NCI-H187 (cell line): ENCODE data around the gene DOP1B.
"Not testable (repeated sequence)": the region's sequence is repeated elsewhere in the genome, so short reads cannot be mapped to it uniquely, and the experiment has no call there.

Experiments used
- DNase-seq, 2 experiments: peaks; one replicate each; lab custom pipeline; 2025; lab: John Stamatoyannopoulos, UW

Gene DOP1B

GRCh38 chr21:36171336-36171735 lies 14.7 kb downstream of the DOP1B start:
- no peak for DNase-seq

DNA sequence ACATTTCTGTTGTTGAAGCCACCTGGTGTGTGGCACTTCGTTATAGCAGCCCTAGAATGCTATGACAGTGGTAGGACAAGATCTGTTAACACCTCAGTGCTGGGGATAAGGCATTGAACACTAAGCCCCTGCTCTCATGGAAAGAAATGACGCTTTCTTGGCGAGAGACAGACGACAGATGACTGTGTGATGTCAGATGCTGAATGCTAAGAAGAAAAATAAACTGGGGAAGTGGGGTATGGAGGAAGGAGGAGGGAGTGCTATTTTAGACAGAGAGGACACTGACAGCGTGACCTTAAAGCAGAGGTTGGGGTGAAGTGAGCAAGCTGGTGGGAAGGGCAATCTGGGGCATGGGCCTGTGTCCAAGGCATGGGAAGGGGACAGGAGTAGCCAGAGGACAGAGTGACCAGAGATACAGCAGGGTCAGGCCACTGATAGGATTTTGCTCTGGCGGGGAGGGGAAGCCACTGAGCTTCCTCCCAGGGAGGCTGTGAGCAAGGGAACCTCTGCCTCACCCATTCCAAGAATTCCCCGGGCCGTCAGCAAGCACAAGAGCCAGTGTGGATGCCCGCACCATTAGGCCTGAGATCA lies 15.2 kb downstream of the DOP1B start:
- DNase-seq, result no peak

GRCh38 chr21:36174780-36175179 lies 18.2 kb downstream of the DOP1B start:
- no peak for DNase-seq

DNA sequence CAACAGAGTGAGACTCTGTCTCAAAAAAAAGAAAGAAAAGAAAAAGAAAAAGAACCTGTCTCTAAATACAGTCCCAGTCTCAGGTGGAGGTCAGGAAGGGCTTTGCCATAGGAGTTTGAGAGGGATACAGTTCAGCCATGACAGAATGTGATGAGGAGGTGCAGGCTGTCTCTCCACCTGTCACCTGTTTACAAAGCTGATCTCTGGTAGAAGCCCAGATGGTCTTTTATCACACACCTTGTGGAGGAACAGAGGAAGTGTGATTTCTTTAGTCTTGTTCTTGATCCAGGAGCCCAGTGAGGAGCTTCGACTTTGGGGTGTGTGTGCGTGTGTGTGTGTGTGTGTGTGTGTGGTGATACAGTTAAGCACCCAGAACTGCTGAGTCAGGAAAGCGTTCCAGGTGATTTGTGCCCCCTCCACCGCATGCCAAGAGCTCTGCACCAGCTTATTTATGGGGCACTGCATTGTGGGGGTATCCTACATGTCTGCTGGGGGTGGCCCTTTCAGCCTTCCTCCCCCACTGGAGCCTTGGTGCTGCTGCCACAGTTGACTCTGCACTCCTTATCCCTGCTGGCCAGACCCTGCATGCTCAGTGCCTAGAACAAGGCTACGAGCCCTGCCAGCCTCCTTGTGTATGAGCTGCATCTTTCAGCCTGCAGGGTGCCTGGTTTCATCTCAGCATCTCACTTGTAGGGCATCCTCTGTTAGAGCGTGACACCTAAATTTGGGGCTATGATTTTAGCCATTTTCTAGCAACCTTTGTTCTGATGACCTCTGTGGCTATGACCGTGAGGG lies 19.3 kb downstream of the DOP1B start:
- DNase-seq, result no peak

GRCh38 chr21:36178349-36178748 lies 21.7 kb downstream of the DOP1B start:
- DNase-seq, result no peak

- no peak for DNase-seq
Observed at GRCh38 chr21:36179145-36179544, 22.5 kb downstream of the DOP1B start.

GRCh38 chr21:36180963-36181362 lies 24.3 kb downstream of the DOP1B start:
- DNase-seq, result no peak

GRCh38 chr21:36183144-36183795 lies 26.6 kb downstream of the DOP1B start:
- DNase-seq, result no peak

DNA sequence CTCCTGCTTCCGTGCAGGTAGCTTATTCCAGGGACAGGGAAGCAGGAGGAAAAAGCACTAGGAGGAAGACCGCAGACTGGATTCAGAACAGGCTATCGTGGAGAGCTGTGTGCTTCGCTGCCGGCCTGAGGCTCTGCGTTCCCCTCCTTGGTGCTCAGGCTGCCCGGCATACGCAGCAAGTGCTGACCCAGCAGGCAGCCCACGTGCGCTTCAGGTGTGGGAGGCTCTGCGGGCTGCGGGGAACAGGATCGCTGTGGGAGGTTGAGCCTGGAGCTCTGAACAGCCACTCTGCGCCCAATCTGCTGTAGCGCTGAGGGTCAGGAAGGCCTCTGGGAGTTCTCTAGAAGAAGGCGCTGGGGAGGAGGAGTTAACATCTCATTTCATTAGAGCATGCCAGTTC lies 27.9 kb downstream of the DOP1B start:
- DNase-seq, result no peak

- no peak for DNase-seq
Observed at GRCh38 chr21:36185523-36185922, 28.9 kb downstream of the DOP1B start.

DNA sequence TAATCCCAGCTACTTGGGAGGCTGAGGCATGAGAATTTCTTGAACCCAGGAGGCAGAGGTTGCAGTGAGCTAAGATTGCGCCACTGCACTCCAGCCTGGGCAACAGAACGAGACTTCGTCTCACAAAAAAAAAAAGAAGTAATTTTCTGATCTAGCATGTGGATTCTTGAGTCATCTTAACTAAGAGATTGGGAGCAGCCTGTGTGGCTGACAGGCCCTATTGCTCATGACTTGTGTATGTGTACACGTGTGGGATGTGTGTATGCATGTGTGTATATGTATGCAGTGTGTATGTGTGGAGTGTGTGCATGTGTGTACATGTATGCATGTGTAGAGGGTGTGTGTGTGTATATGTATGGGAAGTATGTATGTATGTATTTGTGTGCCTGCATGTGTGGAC lies 29.5 kb downstream of the DOP1B start:
- no peak for DNase-seq

DNA sequence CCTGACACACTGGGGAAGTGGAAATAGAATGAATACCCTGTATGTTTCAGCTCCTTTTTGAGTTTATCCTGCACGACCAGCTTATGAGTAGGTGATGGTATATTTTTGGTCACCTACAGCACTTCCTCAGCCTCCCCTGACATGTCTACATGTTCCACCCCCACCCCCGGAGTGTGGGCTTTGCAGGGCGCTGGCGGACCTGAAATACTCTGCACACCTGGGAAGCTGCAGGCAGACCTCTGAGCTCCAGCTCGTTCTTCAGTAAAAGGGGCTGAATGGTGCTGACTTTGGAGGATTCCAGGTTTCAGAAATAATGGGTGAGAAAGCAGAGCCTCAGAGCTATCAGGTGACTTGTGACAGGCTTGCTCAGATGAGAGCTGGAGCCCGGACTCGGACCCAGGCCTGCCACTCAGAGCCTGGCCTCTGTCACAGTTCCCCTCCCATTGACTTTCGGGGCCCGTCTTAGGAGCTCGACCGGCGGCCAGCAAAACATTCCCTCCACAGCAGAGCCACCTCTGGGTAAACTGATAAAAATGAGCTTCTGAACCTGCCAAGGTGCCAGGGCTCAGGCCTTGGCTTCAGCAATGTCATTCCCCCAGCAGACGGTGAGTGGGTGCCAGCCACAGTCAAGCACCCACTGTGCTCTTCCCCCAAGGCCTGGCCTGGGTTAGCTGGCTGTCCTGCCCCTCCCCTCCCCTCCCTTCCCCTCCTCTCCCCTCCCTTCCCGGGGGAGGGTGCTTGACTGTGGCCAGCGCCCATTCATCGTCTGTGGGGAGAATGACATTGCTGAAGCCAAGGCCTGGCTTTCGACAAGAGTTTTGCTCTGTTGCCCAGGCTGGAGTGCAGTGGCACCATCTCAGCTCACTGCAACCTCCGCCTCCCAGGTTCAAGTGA lies 30.1 kb downstream of the DOP1B start:
- DNase-seq, result no peak

DNA sequence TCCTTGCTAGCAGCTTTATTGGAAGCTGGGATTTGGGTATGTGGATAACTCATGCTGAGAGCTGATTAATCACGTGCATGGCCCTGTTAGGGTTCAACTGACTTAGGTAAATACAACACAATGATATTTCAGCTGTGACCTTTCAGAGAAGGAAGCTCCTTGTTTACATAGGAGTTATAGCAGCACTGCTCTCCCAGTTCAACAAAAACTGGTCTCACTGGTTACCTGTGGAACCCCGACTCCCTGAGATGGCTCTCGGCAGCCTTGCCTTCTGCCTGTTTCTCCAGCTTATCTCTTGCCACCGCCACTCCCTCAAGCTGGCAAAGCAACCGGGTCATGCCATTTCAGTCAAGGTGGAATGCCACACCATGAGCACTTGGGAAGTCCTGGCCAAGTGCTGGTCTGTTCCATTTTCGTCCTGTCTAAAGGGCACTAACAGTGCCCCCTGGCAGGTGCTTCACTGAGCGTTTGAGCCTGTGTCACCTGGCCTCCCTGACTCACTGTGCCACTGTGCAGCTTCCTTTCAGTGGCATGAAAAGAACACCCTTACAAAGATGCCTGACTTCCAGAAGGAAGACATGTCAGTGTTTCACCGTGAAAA lies 31.6 kb downstream of the DOP1B start:
- DNase-seq, result no peak

DNA sequence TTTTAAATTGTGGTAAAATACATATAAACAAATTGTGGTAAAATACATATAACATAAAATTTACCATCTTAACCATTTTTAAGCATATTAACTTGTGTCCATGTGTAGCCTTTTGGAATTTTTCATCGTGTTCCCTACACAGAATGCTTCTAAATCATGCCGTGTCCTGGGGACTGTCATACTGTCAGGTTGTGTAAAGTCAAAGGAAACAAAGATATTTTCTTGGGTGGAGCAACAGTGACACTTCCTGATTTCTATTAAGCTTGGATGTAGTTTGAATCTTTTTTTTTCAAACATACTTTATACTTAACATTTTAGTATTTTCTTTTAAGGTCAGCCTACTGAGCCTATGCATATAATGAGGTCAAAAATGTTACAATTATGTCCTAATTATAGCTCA lies 32.3 kb downstream of the DOP1B start:
- DNase-seq, result no peak

GRCh38 chr21:36190736-36191135 lies 34.1 kb downstream of the DOP1B start:
- no peak for DNase-seq

GRCh38 chr21:36193200-36193599 lies 36.6 kb downstream of the DOP1B start:
- no peak for DNase-seq

DNA sequence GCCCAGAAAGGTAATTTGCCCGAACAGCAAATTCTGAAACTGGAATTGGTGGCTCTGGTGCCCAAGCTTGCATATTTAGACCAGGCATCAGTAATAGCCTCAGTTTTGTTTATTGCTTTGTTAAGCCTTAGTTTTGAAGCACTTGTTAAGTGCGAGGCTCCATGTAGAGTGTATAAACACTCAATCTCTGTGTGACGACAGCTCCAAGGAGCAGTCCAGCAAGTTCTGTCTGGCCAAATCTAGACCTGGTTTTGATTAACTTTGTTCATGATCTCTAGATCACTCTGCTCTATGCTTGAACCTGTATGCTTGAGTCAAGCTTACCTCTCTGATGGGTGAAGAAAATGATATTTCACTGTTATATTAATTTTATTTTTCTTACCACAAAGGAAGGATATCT lies 37.4 kb downstream of the DOP1B start:
- DNase-seq, result no peak

GRCh38 chr21:36195613-36196012 lies 39.0 kb downstream of the DOP1B start:
- no peak for DNase-seq

- DNase-seq, result no peak
Observed at GRCh38 chr21:36199021-36199420, 42.4 kb downstream of the DOP1B start.

DNA sequence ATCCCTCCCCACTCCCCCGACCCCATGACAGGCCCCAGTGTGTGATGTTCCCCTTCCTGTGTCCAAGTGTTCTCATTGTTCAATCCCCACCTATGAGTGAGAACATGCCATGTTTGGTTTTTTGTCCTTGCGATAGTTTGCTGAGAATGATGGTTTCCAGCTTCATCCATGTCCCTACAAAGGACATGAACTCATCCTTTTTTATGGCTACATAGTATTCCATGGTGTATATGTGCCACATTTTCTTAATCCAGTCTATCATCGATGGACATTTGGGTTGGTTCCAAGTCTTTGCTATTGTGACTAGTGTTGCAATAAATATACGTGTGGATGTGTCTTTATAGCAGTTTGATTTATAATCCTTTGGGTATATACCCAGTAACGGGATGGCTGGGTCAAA lies 43.0 kb downstream of the DOP1B start:
- DNase-seq, result not testable (repeated sequence)

DNA sequence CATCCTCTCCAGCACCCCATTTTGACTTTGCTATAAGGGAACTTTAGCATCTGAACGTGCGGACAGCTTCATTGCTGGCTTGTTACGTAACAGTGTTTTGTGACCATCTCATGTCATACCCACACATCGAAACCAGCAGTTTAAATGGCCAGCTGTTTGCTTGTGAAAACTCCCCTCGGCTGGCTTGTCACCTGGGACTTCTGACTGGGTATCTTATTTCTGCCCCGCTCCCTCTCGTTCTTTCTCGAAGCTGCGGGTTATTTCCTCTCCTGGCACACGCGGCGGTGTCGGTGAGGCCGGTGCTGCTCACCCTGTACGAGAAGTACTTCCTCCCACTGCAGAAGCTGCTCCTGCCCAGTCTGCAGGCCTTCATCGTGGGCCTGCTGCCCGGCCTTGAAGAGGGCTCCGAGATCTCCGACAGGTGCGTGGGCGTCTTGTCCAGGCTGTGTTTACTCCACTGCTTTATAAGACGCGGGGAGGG lies 43.5 kb downstream of the DOP1B start:
- DNase-seq, result no peak
